ENCODE measurements around the gene VSTM5. TPM values are rescaled to one million over a fixed set of nuclear protein-coding genes. Genes with fewer than 3 reads are reported as not detected.

Gene VSTM5
- total RNA-seq, 4 donors from 2014 or later, result 0.13 to 0.19 TPM; not detected in 2

DNA sequence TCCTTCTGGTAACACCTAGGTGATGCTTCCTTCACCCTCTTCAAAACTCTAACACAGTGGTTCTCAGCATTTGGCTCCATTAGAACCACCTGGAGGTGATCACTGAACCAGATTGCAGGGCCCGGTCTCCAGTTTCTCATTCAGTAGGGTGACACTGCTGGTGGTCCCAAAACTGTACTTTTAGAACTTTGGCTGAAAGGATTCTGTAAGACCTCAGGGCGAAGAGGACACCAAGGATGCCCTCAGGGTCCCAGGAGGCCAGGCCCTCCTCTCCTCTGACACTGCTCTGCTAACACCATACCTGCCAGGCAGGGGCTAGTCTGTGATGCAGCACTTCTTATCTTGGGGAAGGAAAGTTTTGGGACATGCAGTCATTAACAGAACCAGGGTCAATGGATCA is 9.0 kb downstream of the VSTM5 start:
- intact Hi-C loops (cut with DNase I; ENCODE audit: low total_unique reads), result no loop called here
- TF ChIP-seq POLR2A (IDR thresholded peaks at IDR 0.05) (no peak), CTCF (IDR thresholded peaks at IDR 0.05) (no peak)
- no peak for DNase-seq (ENCODE audit: low spot score in 2 of 2)
- WGBS, 2 donors, result 76 to 94% methylated on average over 2 of the region's 2 CpGs
- no peak overlapping the region for H3K4me3 ChIP-seq (ENCODE audit: low read depth, poor library complexity, severe bottlenecking)

DNA sequence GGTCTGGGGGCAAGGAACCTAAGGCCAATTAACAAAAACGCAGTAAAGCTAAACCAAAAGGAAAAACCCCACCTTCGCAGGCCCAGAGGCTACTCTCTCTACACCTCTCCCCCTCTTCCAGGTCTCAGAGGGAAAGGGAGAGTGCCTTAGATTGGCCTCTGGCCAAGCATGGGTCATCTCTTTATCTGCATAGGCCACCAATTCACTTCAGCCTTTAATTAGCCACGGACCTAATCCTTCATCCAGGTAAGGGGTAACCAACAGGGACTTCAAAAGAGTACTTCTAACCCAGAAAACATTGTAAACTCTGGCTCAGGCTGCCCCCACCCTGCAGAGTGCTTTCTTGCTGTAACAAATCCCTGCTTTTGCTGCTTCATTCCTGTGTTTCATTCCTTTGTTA is 9.4 kb downstream of the VSTM5 start:
- no peak for DNase-seq (ENCODE audit: low spot score in 2 of 2)
- TF ChIP-seq CTCF (IDR thresholded peaks at IDR 0.05) (no peak), POLR2A (IDR thresholded peaks at IDR 0.05) (no peak)
- no peak overlapping the region for H3K4me3 ChIP-seq (ENCODE audit: low read depth, poor library complexity, severe bottlenecking)
- WGBS, 2 donors, result 59 to 66% methylated on average over 3 of the region's 3 CpGs
- intact Hi-C loops (cut with DNase I; ENCODE audit: low total_unique reads), result no loop called here

GRCh38 chr11:93840180-93840579 is 10.2 kb downstream of the VSTM5 start:
- WGBS, 2 donors, result 52 to 64% methylated on average over 2 of the region's 2 CpGs

DNA sequence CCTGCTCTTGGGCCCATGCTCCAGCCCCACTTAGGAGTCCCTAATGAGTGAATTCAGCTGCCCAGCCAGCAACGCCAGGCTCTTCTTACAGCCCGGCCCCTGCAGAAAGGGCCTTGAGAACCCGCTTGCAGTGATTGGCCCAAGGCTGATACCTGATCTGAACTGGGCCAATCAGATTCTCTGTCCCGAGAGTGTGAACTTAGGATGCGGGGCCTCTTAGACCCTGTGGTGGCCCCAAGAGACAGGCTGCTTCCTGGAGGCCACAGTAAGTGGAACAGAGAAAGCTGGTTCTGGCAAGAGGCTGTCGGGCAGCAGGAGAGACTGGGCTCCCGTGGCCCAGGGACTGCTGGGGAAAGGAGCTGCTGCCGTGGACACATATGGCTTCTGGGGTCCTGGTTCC is 11.5 kb downstream of the VSTM5 start:
- WGBS, 2 donors, result 91 to 97% methylated on average over 8 of the region's 8 CpGs
- DNase-seq (ENCODE audit: low spot score in 2 of 2), result no peak

More at GRCh38 chr11:93840180-93840579, 10.2 kb downstream of the VSTM5 start:
- intact Hi-C loops (cut with DNase I; ENCODE audit: low total_unique reads), result no loop called here
- H3K4me3 ChIP-seq (ENCODE audit: low read depth, poor library complexity, severe bottlenecking), result no peak overlapping the region
- no peak for DNase-seq (ENCODE audit: low spot score in 2 of 2)
- no peak for TF ChIP-seq CTCF (IDR thresholded peaks at IDR 0.05)
- TF ChIP-seq POLR2A (IDR thresholded peaks at IDR 0.05), result no peak

DNA sequence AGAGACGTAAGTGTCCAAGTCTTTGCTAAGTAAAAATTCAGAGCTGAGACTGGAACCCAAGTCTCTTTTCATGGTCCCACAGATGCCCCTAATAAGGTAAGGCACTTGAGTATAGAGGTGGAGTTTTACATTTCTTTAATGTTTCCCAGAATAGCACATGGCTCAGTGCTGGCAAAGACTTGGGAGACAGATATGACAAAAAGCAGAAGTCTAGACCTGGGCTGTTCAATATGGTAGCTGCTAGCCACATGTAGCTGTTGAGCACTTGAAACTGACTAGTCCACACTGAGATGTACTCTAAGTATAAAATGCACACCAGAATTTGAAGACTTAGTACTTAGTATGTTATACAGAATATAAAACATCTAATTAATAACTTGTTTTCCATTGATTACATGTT is 17.6 kb downstream of the VSTM5 start:
- 89 to 93% methylated on average over 1 of the region's 1 CpG for WGBS, 2 donors
- intact Hi-C loops (cut with DNase I; ENCODE audit: low total_unique reads), result no loop called here
- TF ChIP-seq POLR2A (IDR thresholded peaks at IDR 0.05) (no peak), CTCF (IDR thresholded peaks at IDR 0.05) (no peak)

More for the DNA sequence above, 11.5 kb downstream of the VSTM5 start:
- intact Hi-C loops (cut with DNase I; ENCODE audit: low total_unique reads), result no loop called here
- TF ChIP-seq CTCF (IDR thresholded peaks at IDR 0.05) (no peak), POLR2A (IDR thresholded peaks at IDR 0.05) (no peak)
- H3K4me3 ChIP-seq (ENCODE audit: low read depth, poor library complexity, severe bottlenecking), result no peak overlapping the region

More for the DNA sequence above, 17.6 kb downstream of the VSTM5 start:
- H3K4me3 ChIP-seq (ENCODE audit: low read depth, poor library complexity, severe bottlenecking), result no peak overlapping the region
- no peak for DNase-seq (ENCODE audit: low spot score in 2 of 2)
